ENCODE measurements around the gene DOP1B.
"Not testable (repeated sequence)": the region's sequence is repeated elsewhere in the genome, so short reads cannot be mapped to it uniquely, and the experiment has no call there.

DOP1B gene

DNA sequence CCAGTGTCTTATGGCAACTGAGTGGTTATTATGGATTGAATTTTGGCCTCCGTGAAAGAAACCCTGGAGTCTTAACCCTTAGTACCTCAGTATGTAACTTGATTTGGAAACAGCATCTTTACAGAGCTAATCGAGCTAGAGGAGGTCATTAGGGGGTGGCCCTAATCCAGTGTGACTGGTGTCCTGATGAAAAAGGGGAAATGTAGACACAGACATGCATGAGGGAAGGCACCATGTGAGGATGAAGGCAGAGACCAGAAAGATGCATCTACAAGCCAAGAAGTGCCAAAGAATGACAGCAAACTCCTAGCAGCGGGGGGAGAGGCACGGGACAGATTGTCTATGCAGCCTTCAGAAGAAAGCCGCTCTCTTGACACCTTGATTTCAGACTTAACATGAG, 14.7 kb downstream of the DOP1B start:
- no peak for DNase-seq (ENCODE audit: low spot score)

DNA sequence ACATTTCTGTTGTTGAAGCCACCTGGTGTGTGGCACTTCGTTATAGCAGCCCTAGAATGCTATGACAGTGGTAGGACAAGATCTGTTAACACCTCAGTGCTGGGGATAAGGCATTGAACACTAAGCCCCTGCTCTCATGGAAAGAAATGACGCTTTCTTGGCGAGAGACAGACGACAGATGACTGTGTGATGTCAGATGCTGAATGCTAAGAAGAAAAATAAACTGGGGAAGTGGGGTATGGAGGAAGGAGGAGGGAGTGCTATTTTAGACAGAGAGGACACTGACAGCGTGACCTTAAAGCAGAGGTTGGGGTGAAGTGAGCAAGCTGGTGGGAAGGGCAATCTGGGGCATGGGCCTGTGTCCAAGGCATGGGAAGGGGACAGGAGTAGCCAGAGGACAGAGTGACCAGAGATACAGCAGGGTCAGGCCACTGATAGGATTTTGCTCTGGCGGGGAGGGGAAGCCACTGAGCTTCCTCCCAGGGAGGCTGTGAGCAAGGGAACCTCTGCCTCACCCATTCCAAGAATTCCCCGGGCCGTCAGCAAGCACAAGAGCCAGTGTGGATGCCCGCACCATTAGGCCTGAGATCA, 15.2 kb downstream of the DOP1B start:
- no peak for DNase-seq (ENCODE audit: low spot score)

DNA sequence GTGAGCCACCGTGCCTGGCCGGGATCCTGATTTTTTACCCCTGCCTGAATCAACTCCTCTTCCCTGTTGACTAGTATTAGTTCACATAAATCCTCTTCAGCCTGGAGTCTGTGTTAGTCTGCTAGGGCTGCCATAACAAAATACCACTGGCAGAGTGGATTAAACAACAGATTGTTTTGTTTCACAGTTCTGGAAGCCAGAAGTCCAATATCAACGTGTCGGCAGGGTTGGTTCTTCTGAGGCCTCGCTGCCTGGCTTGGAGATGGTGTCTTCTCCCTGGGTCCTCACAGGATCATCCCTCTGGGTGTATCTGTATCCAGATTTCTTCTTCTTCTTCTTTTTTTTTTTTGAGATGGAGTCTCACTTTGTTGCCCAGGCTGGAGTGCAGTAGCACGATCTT, 18.2 kb downstream of the DOP1B start:
- DNase-seq (ENCODE audit: low spot score) = no peak

GRCh38 chr21:36175771-36176565, 19.3 kb downstream of the DOP1B start:
- DNase-seq (ENCODE audit: low spot score) = no peak

DNA sequence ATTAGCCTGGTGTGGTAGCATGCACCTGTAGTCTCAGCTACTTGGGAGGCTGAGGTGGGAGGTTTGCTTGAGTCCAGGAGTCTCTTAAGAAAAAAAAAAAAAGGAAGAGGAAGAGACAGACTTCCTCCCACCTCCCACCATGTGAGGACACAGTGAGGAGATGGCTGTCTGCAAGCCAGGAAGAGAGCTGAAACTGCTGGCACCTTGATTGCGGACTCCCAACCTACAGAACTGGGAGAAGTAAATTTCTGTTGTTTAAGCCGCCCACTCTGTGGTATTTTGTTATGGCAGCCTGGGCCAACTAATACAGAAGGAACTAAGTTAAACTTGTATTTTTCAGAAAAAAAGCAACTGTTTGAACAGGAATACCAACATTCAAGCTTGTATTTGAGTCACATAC, 21.7 kb downstream of the DOP1B start:
- no peak for DNase-seq (ENCODE audit: low spot score)

- no peak for DNase-seq (ENCODE audit: low spot score)
Measured at GRCh38 chr21:36179145-36179544, 22.5 kb downstream of the DOP1B start.

GRCh38 chr21:36180963-36181362, 24.3 kb downstream of the DOP1B start:
- no peak for DNase-seq (ENCODE audit: low spot score)

DNA sequence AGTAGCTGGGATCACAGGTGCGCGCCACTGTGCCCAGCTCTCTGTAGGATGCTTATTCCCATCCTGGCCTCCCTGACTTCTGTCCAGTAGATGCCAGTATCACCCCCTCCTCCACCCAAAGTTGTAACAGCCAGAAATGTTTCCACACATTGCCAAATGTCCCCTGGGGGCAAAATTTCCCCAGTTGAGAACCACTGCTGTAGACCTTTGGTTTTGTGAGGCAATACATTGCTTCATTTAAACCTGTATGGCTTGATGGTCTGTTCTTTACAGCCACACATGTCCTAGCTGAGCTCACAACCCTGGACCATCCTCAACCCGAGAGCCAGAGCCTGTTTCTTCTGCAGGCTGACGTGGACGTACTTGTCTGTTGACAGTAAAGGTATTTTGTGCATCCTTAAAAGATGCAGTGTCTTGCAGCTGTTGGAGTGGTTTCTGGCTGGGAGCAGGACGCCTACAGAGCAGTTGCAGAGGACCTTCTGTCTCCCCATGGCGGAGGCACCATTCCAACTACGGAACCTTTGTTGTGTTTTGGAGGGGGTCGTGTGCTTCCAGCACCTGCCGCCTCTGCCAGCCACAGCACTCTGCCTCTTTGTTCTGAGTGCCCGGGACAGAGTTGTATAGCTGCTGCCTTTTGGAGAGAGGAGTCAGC, 26.6 kb downstream of the DOP1B start:
- no peak for DNase-seq (ENCODE audit: low spot score)

GRCh38 chr21:36184545-36184944, 27.9 kb downstream of the DOP1B start:
- no peak for DNase-seq (ENCODE audit: low spot score)

DNA sequence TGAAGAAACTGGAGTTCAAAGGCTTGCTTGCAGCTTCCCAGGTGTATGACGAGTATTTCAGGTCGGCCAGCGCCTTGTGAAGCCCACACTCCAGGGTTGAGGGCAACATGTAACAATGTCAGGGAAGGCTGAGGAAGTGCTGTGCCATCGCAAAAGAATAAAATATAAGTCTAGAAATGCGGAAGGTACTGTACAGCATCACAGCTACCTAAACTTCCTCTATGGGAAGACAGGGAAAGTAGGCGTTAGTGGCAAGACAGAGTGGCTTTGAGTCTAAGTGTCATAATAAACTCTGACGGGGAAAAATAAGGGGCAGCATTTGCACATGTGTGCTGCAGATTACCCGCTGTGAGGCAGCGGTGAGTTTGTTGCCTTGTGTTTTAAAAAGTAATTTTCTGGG, 28.9 kb downstream of the DOP1B start:
- no peak for DNase-seq (ENCODE audit: low spot score)

GRCh38 chr21:36186081-36186480, 29.5 kb downstream of the DOP1B start:
- no peak for DNase-seq (ENCODE audit: low spot score)

DNA sequence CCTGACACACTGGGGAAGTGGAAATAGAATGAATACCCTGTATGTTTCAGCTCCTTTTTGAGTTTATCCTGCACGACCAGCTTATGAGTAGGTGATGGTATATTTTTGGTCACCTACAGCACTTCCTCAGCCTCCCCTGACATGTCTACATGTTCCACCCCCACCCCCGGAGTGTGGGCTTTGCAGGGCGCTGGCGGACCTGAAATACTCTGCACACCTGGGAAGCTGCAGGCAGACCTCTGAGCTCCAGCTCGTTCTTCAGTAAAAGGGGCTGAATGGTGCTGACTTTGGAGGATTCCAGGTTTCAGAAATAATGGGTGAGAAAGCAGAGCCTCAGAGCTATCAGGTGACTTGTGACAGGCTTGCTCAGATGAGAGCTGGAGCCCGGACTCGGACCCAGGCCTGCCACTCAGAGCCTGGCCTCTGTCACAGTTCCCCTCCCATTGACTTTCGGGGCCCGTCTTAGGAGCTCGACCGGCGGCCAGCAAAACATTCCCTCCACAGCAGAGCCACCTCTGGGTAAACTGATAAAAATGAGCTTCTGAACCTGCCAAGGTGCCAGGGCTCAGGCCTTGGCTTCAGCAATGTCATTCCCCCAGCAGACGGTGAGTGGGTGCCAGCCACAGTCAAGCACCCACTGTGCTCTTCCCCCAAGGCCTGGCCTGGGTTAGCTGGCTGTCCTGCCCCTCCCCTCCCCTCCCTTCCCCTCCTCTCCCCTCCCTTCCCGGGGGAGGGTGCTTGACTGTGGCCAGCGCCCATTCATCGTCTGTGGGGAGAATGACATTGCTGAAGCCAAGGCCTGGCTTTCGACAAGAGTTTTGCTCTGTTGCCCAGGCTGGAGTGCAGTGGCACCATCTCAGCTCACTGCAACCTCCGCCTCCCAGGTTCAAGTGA, 30.1 kb downstream of the DOP1B start:
- no peak for DNase-seq (ENCODE audit: low spot score)

DNA sequence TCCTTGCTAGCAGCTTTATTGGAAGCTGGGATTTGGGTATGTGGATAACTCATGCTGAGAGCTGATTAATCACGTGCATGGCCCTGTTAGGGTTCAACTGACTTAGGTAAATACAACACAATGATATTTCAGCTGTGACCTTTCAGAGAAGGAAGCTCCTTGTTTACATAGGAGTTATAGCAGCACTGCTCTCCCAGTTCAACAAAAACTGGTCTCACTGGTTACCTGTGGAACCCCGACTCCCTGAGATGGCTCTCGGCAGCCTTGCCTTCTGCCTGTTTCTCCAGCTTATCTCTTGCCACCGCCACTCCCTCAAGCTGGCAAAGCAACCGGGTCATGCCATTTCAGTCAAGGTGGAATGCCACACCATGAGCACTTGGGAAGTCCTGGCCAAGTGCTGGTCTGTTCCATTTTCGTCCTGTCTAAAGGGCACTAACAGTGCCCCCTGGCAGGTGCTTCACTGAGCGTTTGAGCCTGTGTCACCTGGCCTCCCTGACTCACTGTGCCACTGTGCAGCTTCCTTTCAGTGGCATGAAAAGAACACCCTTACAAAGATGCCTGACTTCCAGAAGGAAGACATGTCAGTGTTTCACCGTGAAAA, 31.6 kb downstream of the DOP1B start:
- DNase-seq (ENCODE audit: low spot score) = no peak

DNA sequence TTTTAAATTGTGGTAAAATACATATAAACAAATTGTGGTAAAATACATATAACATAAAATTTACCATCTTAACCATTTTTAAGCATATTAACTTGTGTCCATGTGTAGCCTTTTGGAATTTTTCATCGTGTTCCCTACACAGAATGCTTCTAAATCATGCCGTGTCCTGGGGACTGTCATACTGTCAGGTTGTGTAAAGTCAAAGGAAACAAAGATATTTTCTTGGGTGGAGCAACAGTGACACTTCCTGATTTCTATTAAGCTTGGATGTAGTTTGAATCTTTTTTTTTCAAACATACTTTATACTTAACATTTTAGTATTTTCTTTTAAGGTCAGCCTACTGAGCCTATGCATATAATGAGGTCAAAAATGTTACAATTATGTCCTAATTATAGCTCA, 32.3 kb downstream of the DOP1B start:
- DNase-seq (ENCODE audit: low spot score) = no peak

GRCh38 chr21:36190736-36191135, 34.1 kb downstream of the DOP1B start:
- no peak for DNase-seq (ENCODE audit: low spot score)

DNA sequence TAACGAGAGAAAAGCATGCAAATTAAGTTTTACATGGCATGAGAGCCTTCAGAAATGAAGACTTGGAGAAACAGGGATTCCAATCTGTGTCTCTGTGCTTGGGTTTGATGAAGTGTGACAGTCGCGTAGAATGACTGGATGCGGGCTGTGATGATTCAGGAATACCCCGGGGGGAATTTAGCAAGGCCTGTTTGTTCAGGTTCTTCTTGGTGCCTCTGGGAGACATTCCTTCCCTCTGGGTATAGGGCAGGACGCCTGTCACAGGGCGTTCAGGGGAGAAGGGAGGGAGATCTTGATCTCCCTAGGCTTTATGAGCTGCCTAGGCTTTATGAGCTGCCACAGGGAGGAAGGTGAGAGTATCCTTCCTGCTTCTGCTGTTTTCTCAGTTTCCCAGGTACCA, 36.6 kb downstream of the DOP1B start:
- no peak for DNase-seq (ENCODE audit: low spot score)

DNA sequence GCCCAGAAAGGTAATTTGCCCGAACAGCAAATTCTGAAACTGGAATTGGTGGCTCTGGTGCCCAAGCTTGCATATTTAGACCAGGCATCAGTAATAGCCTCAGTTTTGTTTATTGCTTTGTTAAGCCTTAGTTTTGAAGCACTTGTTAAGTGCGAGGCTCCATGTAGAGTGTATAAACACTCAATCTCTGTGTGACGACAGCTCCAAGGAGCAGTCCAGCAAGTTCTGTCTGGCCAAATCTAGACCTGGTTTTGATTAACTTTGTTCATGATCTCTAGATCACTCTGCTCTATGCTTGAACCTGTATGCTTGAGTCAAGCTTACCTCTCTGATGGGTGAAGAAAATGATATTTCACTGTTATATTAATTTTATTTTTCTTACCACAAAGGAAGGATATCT, 37.4 kb downstream of the DOP1B start:
- no peak for DNase-seq (ENCODE audit: low spot score)

DNA sequence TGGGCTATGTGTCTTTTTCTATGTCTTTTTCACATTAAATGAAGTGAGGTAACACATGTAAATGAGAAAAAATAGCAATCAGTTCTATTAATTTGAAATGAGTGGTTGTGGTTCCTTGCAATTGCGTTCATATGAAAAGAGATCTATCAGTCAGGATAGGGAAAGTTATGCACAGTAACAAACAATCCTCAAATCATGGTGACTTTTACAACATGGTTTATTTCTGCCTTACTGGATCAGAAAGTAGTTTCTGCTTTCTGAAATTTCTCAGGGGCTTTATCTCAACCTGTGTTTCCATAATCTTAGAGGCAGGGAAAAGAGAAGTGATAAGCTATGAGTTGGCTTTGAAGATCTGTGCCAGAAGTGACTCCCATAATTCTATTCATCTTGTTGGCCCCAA, 39.0 kb downstream of the DOP1B start:
- no peak for DNase-seq (ENCODE audit: low spot score)

- DNase-seq (ENCODE audit: low spot score) = no peak
Measured at GRCh38 chr21:36199021-36199420, 42.4 kb downstream of the DOP1B start.

- DNase-seq (ENCODE audit: low spot score) = not testable (repeated sequence)
Measured at GRCh38 chr21:36199575-36199974, 43.0 kb downstream of the DOP1B start.

- no peak for DNase-seq (ENCODE audit: low spot score)
Measured at GRCh38 chr21:36200081-36200561, 43.5 kb downstream of the DOP1B start.

All from NAMALWA (cell line).